Measurements from ENCODE around the gene PHF2.

DNA sequence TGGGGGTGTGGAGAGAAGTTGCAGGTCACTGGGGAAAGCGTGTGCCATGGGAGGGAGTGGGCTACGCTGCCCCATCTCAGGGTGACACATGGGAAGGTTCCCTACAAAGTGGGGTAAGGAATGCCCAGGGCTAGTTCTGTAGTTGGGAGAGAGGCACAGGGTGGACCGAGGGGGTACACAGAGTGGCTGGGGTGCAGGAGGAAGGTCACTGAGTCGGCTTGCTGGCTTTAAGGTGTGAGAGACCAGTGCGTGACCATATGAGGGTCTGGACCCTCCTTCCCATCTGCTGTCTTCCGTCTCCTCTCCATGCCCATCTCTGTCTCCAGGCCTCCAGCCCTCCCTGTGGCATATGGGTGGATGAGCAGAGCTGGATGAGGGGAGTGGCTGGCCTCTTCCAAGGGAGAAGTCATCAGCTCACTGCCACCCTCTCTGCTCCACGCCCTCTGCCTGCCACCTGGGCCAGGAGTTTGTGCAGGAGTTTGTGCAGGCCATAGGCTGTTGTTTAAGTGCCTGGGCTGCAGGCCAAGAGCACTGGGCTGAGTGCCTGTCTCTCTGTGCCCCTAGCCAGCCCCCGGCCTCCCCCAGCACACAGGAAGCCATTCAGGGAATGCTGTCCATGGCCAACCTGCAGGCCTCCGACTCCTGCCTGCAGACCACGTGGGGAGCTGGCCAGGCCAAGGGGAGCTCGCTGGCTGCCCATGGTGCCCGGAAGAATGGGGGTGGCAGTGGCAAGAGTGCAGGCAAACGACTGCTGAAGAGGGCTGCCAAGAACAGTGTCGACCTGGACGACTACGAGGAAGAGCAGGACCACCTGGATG, 96.8 kb downstream of the PHF2 start:
- no peak for TF ChIP-seq OSR2 (tag by site-specific recombination; IDR thresholded peaks at IDR 0.05)
- TF ChIP-seq ZNF175 (tag by site-specific recombination; IDR thresholded peaks at IDR 0.05): no peak
- TF ChIP-seq, protein P1, sequence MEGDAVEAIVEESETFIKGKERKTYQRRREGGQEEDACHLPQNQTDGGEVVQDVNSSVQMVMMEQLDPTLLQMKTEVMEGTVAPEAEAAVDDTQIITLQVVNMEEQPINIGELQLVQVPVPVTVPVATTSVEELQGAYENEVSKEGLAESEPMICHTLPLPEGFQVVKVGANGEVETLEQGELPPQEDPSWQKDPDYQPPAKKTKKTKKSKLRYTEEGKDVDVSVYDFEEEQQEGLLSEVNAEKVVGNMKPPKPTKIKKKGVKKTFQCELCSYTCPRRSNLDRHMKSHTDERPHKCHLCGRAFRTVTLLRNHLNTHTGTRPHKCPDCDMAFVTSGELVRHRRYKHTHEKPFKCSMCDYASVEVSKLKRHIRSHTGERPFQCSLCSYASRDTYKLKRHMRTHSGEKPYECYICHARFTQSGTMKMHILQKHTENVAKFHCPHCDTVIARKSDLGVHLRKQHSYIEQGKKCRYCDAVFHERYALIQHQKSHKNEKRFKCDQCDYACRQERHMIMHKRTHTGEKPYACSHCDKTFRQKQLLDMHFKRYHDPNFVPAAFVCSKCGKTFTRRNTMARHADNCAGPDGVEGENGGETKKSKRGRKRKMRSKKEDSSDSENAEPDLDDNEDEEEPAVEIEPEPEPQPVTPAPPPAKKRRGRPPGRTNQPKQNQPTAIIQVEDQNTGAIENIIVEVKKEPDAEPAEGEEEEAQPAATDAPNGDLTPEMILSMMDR (tag by site-specific recombination; IDR thresholded peaks at IDR 0.05): no peak
- no peak for TF ChIP-seq ZNF24 (tag by site-specific recombination; IDR thresholded peaks at IDR 0.05)
- no peak for TF ChIP-seq ZNF121 (tag by site-specific recombination; IDR thresholded peaks at IDR 0.05)
- TF ChIP-seq ZBTB1 (tag by site-specific recombination; IDR thresholded peaks at IDR 0.05): no peak
- no peak for TF ChIP-seq ZEB2 (tag by site-specific recombination; IDR thresholded peaks at IDR 0.05)
- TF ChIP-seq ZNF777 (tag by site-specific recombination; IDR thresholded peaks at IDR 0.05; ENCODE audit: borderline replicate concordance): no peak
- TF ChIP-seq, protein P2, sequence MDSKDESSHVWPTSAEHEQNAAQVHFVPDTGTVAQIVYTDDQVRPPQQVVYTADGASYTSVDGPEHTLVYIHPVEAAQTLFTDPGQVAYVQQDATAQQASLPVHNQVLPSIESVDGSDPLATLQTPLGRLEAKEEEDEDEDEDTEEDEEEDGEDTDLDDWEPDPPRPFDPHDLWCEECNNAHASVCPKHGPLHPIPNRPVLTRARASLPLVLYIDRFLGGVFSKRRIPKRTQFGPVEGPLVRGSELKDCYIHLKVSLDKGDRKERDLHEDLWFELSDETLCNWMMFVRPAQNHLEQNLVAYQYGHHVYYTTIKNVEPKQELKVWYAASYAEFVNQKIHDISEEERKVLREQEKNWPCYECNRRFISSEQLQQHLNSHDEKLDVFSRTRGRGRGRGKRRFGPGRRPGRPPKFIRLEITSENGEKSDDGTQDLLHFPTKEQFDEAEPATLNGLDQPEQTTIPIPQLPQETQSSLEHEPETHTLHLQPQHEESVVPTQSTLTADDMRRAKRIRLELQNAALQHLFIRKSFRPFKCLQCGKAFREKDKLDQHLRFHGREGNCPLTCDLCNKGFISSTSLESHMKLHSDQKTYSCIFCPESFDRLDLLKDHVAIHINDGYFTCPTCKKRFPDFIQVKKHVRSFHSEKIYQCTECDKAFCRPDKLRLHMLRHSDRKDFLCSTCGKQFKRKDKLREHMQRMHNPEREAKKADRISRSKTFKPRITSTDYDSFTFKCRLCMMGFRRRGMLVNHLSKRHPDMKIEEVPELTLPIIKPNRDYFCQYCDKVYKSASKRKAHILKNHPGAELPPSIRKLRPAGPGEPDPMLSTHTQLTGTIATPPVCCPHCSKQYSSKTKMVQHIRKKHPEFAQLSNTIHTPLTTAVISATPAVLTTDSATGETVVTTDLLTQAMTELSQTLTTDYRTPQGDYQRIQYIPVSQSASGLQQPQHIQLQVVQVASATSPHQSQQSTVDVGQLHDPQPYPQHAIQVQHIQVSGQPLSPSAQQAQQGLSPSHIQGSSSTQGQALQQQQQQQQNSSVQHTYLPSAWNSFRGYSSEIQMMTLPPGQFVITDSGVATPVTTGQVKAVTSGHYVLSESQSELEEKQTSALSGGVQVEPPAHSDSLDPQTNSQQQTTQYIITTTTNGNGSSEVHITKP (tag by site-specific recombination; IDR thresholded peaks at IDR 0.05): no peak

All from HEK293 (cell line).